Lung (tissue), 12 donors: Measurements from ENCODE around the gene GNA12. TPM values are rescaled to one million over a fixed set of nuclear protein-coding genes. Genes with fewer than 3 reads are reported as not detected.

ENCODE experiments used
- ATAC-seq: fragments of 200-7000 bp; cut with Tn5 transposase; one replicate; pipeline ENCODE4 v1.9.1; 2020; ENCODE audit warnings: moderate number of reproducible peaks; ENCODE audit not compliant: insufficient read depth, low FRiP score
- DNase-seq, 3 donors: peaks; one replicate each; pipeline ENCODE4 v3.0.0-alpha.2; 2013 to 2017
- H3K27ac ChIP-seq, 2 donors: one replicate each; pipeline ENCODE4 v1.5.1; 2013; ENCODE audit warnings: mild to moderate bottlenecking in 2 of 2, moderate library complexity in 2 of 2, control low read depth in 1 of 2, inconsistent platforms in 1 of 2, low read depth in 1 of 2, low read length in 1 of 2
- H3K27me3 ChIP-seq, 3 donors: one replicate each; pipeline ENCODE4 v1.5.1; 2013; ENCODE audit warnings: low read length in 2 of 3; ENCODE audit not compliant: control insufficient read depth in 3 of 3, insufficient read depth in 3 of 3
- H3K36me3 ChIP-seq, 4 donors: one replicate each; pipeline ENCODE4 v1.5.1; 2013; ENCODE audit warnings: low read length in 4 of 4, mild to moderate bottlenecking in 1 of 4, moderate library complexity in 1 of 4; ENCODE audit not compliant: control insufficient read depth in 4 of 4, insufficient read depth in 4 of 4
- H3K4me1 ChIP-seq, 5 donors: one replicate each; pipeline ENCODE4 v1.5.1; 2013; ENCODE audit warnings: low read length in 5 of 5, mild to moderate bottlenecking in 2 of 5, moderate library complexity in 1 of 5; ENCODE audit not compliant: control insufficient read depth in 5 of 5, insufficient read depth in 5 of 5
- H3K4me3 ChIP-seq: one replicate; pipeline ENCODE4 v1.5.1; 2013; ENCODE audit warnings: mild to moderate bottlenecking, control low read depth, moderate library complexity
- H3K9ac ChIP-seq, 2 donors: one replicate each; pipeline ENCODE4 v1.5.1; 2013; ENCODE audit warnings: low read length in 2 of 2, control low read depth in 1 of 2; ENCODE audit not compliant: insufficient read depth in 1 of 2
- H3K9me3 ChIP-seq, 4 donors: one replicate each; pipeline ENCODE4 v1.5.1; 2013; ENCODE audit warnings: low read length in 3 of 4, mild to moderate bottlenecking in 1 of 4, moderate library complexity in 1 of 4; ENCODE audit not compliant: control insufficient read depth in 4 of 4, insufficient read depth in 3 of 4
- WGBS, 2 donors: extraction: QIAGEN DNeasy Blood & Tissue Kit; methylation state at CpG; one replicate each; pipeline ENCODE4 v1.1.7; 2013; 5-methylcytosine and 5-hydroxymethylcytosine counted together
- polyA plus RNA-seq, 2 donors: library from polyadenylated mRNA; stranded (reverse); fragments of 200-250 nt; gene quantifications; one replicate each; pipeline ENCODE4 v1.2.1, GENCODE V29; 2013
- total RNA-seq, 2 donors: library from RNA; depleted of rRNA in 1 of 2; stranded (reverse); fragments of >200 nt in 1 of 2; gene quantifications; one replicate each; pipeline ENCODE4 v1.2.1, GENCODE V29; 2014 to 2021
- TF ChIP-seq, protein P1 (sequence below): IDR thresholded peaks from 2 replicates; pipeline ENCODE4 v1.5.1; 2012; ENCODE audit warnings: mild to moderate bottlenecking; ENCODE audit errors: control extremely low read depth, extremely low read depth
- donor health status: control.
- donor health status: control.
- donor health status: Bipolar disorder and iron deficiency.
- donor health status: healthy.
- donor health status: DM: yes; HTN: yes; CAD: no.

Gene GNA12
- total and polyA plus RNA-seq, 4 donors, result 11.0 to 51.9 (median 33.5) TPM

GRCh38 chr7:2720024-2720423 is 124.1 kb downstream of the GNA12 start:
- no peak overlapping the region for H3K9ac ChIP-seq
- H3K9me3 ChIP-seq, result no peaks in the 10 kb centered on the region
- ATAC-seq (no peak), DNase-seq (no peak)
- 88 to 95% methylated on average over 16 of the region's 16 CpGs for WGBS, 2 donors
- no peak overlapping the region for H3K27ac ChIP-seq
- peaks cover 0 to 36% (median 12%) of the 10 kb centered on the region in 5 donors for H3K4me1 ChIP-seq
- H3K4me3 ChIP-seq, result no peak overlapping the region
- H3K36me3 ChIP-seq, result peaks cover 0 to 11% (median 5%) of the 10 kb centered on the region in 4 donors
- TF ChIP-seq, protein P1, sequence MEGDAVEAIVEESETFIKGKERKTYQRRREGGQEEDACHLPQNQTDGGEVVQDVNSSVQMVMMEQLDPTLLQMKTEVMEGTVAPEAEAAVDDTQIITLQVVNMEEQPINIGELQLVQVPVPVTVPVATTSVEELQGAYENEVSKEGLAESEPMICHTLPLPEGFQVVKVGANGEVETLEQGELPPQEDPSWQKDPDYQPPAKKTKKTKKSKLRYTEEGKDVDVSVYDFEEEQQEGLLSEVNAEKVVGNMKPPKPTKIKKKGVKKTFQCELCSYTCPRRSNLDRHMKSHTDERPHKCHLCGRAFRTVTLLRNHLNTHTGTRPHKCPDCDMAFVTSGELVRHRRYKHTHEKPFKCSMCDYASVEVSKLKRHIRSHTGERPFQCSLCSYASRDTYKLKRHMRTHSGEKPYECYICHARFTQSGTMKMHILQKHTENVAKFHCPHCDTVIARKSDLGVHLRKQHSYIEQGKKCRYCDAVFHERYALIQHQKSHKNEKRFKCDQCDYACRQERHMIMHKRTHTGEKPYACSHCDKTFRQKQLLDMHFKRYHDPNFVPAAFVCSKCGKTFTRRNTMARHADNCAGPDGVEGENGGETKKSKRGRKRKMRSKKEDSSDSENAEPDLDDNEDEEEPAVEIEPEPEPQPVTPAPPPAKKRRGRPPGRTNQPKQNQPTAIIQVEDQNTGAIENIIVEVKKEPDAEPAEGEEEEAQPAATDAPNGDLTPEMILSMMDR, result no peak
- H3K27me3 ChIP-seq, result no peaks in the 10 kb centered on the region

GRCh38 chr7:2719007-2719406 is 125.1 kb downstream of the GNA12 start:
- no peak overlapping the region for H3K4me3 ChIP-seq
- peaks cover 0 to 38% (median 12%) of the 10 kb centered on the region in 5 donors for H3K4me1 ChIP-seq
- no peaks in the 10 kb centered on the region for H3K27me3 ChIP-seq
- ATAC-seq (no peak), DNase-seq (no peak)
- no peak overlapping the region for H3K9ac ChIP-seq
- no peaks in the 10 kb centered on the region for H3K9me3 ChIP-seq
- no peak overlapping the region for H3K27ac ChIP-seq
- WGBS, 2 donors, result 59 to 74% methylated on average over 16 of the region's 16 CpGs
- TF ChIP-seq, protein P1, result no peak
- H3K36me3 ChIP-seq, result peaks cover 0 to 6% (median 4%) of the 10 kb centered on the region in 4 donors

DNA sequence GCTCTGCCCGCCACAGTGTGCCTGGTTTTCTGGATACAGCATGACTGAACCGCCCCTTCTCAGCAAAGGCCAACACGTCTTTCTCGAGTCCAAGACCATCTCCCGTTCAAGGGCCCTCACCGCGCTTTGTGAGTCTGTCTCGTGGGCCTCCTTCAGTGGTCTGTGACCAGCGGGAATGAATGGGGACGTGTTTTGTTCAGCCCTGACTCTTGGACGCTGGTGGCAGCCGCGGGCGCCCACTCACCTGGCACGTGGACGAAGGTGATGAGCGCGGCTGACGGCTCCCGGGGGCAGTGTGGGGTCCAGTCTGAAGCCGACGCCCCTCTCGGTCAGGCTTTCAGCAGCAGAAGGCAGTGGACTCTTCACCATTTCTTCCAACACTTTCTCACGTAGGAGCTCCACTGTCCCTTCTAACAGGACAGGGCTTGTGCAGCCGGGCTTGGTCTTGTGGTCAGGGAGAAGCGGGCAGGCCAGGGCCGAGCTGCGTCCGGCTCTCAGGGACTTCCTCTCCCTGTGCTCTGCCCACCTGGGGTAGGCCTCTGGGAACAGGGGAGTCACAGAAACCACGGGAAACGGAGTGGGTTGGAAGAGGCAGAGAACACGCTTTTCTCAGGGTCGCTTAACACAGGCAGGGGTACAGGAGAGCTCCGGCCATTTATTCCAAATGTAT is 125.7 kb downstream of the GNA12 start:
- no peaks in the 10 kb centered on the region for H3K9me3 ChIP-seq
- peaks cover 0 to 6% (median 4%) of the 10 kb centered on the region in 4 donors for H3K36me3 ChIP-seq
- DNase-seq, result no peak
- peaks cover 0 to 41% (median 12%) of the 10 kb centered on the region in 5 donors for H3K4me1 ChIP-seq
- H3K27ac ChIP-seq, result no peak overlapping the region
- no peak for ATAC-seq
- WGBS, 2 donors, result 82 to 87% methylated on average over 34 of the region's 34 CpGs
- TF ChIP-seq, protein P1, result no peak
- no peaks in the 10 kb centered on the region for H3K27me3 ChIP-seq
- H3K9ac ChIP-seq, result no peak overlapping the region
- no peak overlapping the region for H3K4me3 ChIP-seq
